ENCODE measurements around the gene RASSF8.

DNA sequence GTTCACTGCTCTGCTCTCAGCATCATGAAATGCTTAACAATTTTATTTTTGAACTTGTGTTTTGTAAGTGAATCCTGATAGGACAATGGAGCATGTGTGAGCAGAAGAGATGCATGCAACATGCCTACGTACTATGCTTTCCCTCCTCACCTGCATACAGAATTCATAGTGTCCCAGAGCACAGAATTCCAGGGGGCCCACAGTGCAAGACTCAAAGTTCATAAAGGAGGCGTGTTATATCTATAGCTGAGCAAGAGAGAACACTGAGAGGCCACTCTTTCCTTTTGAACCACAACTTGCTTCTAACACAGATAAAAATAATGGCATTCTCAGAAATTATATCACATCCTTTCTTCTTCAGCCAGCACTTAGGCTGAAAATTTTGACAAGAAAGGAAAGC, 137.6 kb downstream of the RASSF8 start:
- TF ChIP-seq EZH2 (optimal IDR thresholded peaks at IDR 0.05; ENCODE audit: low read depth, low read length) (no peak), CTCF (IDR thresholded peaks at IDR 0.05; ENCODE audit: low read length) (no peak)

All from MM.1S (cell line).